ENCODE data around the gene DUOX2. TPM values are rescaled to one million over a fixed set of nuclear protein-coding genes. Genes with fewer than 3 reads are reported as not detected.
"Not testable (repeated sequence)": the region's sequence is repeated elsewhere in the genome, so short reads cannot be mapped to it uniquely, and the experiment has no call there.

Gene DUOX2
- total RNA-seq, 1 donor from 2014 or later = 0.02 TPM

- Mint-ChIP-seq H3K36me3 (ENCODE audit: low read depth) (no peaks in the 10 kb centered on the region), H3K4me1 (no peaks in the 10 kb centered on the region), H3K4me3 (no peak overlapping the region), H3K27me3 (ENCODE audit: low read depth) (peaks cover 28% of the 10 kb centered on the region), H3K27ac (ENCODE audit: unreplicated experiment) (no peak overlapping the region), H3K9me3 (no peaks in the 10 kb centered on the region)
- DNase-seq (ENCODE audit: low read depth, low spot score) = no peak
- no peak for TF ChIP-seq CTCF (conservative IDR thresholded peaks at IDR 0.05)
These were observed 25.1 kb upstream of the DUOX2 start for GRCh38 chr15:45138814-45139765.

GRCh38 chr15:45137703-45138102, 23.7 kb upstream of the DUOX2 start:
- no peak overlapping the region for H3K27ac Mint-ChIP-seq (ENCODE audit: unreplicated experiment)
- H3K4me1 Mint-ChIP-seq = no peaks in the 10 kb centered on the region
- DNase-seq (ENCODE audit: low read depth, low spot score) = no peak
- no peak overlapping the region for H3K4me3 Mint-ChIP-seq
- TF ChIP-seq CTCF (conservative IDR thresholded peaks at IDR 0.05) = no peak
- H3K36me3 Mint-ChIP-seq (ENCODE audit: low read depth) = no peaks in the 10 kb centered on the region
- no peaks in the 10 kb centered on the region for H3K9me3 Mint-ChIP-seq
- peaks cover 42% of the 10 kb centered on the region for H3K27me3 Mint-ChIP-seq (ENCODE audit: low read depth)

- Mint-ChIP-seq H3K9me3 (no peaks in the 10 kb centered on the region), H3K27ac (ENCODE audit: unreplicated experiment) (peak overlapping the region; percentile 35), H3K27me3 (ENCODE audit: low read depth) (peaks cover 56% of the 10 kb centered on the region), H3K4me1 (no peaks in the 10 kb centered on the region), H3K4me3 (no peak overlapping the region), H3K36me3 (ENCODE audit: low read depth) (no peaks in the 10 kb centered on the region)
- peak; percentile 19 for TF ChIP-seq CTCF (conservative IDR thresholded peaks at IDR 0.05)
- DNase-seq (ENCODE audit: low read depth, low spot score) = no peak
These were observed 22.4 kb upstream of the DUOX2 start for GRCh38 chr15:45136378-45136764.

- peaks cover 61% of the 10 kb centered on the region for H3K27me3 Mint-ChIP-seq (ENCODE audit: low read depth)
- H3K4me1 Mint-ChIP-seq; H3K9me3 Mint-ChIP-seq; H3K27ac Mint-ChIP-seq (ENCODE audit: unreplicated experiment); H3K36me3 Mint-ChIP-seq (ENCODE audit: low read depth); DNase-seq (ENCODE audit: low read depth, low spot score); H3K4me3 Mint-ChIP-seq: not testable (repeated sequence)
These were observed 21.9 kb upstream of the DUOX2 start for GRCh38 chr15:45135705-45136377.

- Mint-ChIP-seq H3K36me3 (ENCODE audit: low read depth) (no peaks in the 10 kb centered on the region), H3K9me3 (no peaks in the 10 kb centered on the region), H3K27me3 (ENCODE audit: low read depth) (peaks cover 70% of the 10 kb centered on the region), H3K27ac (ENCODE audit: unreplicated experiment) (no peak overlapping the region), H3K4me3 (no peak overlapping the region), H3K4me1 (peaks cover 6% of the 10 kb centered on the region)
- no peak for TF ChIP-seq CTCF (conservative IDR thresholded peaks at IDR 0.05)
- no peak for DNase-seq (ENCODE audit: low read depth, low spot score)
These were observed 21.0 kb upstream of the DUOX2 start for GRCh38 chr15:45134682-45135604.
